Islet of Langerhans (tissue), 1 donor: ENCODE results near the gene ARMH2.

ENCODE experiments used
- FAIRE-seq: peaks from one replicate; lab custom pipeline; 2011; peaks lifted over from hg19 to GRCh38; lab: Jason Lieb, UNC

Gene ARMH2

DNA sequence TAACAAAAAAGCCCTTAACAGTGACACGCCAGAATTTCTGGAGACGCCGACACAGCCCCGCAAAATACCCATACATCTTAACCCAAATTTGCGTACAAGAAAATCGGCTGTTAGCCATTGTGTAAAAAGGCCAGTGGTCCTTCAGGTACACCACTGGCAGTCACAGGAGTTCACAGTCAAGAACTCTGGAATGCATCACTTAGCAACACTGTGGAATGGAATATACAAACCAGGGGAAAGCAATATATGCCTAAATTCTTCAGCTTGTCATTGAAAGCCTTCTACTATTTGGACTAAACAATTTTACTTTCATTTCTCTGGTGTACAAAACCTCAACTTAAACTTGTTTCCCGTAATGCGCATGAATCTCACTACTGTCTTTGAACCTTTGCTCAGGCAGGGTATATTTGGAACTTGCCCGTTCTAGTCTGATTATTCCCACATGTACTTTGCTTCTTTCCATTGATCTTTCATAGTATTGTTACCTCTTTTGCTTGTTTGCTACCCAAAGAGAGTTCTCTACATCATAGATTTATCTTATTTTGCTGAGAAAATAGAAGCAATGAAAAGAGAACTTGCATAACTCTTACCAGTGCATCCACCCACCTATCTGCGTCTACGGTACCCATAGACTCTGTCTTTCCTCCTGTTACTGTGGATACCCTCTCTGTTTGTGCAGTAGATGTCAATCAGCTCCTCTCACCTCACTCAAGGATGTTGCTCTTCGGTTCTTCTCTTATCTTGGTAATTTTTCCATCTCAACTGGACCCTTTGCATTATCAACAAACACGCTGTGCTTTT, at the start of gene ARMH2:
TSS of gene ARMH2 (minus strand) at position 178 of the 801 bp plus-strand sequence. CDS start at position 118, 60 bp downstream.
- no peak for FAIRE-seq

DNA sequence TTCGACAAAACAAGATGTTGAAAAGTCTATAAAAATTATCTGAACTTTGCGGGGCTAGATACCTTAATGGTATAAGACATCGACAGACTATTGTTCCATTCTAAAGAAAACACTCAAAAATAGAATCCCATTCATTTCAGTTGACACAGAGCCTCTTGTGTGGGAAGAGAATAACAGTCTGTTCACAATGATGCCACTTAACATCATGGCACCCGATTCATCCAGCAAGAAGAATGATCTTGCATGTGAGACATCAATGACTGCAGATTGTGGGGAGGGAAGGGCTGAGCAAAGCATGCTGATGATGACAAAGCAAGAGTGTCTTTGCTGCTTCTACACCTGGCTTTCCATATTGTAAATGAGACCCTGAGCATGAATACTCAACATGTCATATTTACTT, 49.7 kb upstream of the ARMH2 start:
- FAIRE-seq: no peak

DNA sequence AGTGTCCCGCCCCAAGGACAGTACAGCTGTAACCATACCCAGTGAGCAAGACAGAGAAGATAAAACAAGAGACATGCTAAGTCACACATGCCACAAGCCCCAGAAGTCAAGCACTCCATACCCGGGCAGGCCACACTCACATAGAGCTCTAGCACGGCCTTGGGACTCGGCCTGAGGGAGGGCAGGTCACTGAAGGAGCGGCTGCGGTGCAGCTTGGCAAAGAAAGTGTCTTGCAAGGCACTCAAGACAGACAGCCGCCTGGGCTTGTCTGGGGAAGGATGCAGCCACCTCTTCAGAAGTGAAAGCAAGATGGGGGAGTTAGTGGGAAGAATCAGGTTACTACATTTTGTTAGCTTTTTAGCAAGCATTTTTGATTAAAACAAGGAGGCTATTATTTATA, 48.7 kb upstream of the ARMH2 start:
- FAIRE-seq: no peak

DNA sequence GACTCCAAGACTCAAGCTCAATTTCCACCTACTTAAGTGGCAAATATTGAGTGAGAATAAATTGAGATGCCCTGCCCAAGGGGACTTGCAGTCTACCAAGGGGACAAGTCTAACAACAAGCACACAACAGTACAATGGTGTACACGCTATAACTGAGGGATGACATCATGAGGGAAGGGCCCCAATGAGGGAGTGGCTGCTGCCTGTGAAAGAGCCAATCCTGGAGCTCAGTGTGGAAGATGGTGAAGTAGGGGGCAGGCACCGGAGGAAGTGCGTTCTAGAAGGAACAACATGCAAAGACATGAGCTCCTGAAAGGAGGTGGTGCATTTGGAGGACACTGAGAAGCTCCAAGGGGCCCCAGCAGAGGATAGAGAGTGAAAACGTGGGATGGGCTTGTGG, 46.9 kb upstream of the ARMH2 start:
- FAIRE-seq: no peak

DNA sequence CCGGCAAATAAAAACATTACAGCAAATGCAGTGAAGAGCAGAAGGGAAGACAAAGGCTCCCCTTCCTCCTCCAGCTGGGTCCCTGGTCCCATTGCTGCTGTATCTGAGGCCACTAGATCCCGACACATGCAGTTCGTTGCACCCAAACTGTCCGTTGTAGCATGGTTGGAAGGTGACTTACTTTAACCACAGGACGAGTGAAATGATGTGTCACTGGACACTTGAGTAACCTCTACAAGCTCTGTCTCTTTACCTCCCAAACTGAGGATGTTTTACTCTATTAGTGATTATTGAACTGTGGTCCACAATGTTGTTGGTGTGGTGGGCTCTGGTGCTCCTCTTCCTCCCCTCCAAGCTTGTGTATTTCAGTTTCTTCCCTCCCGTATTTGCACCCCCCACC, 46.2 kb upstream of the ARMH2 start:
- FAIRE-seq: no peak

DNA sequence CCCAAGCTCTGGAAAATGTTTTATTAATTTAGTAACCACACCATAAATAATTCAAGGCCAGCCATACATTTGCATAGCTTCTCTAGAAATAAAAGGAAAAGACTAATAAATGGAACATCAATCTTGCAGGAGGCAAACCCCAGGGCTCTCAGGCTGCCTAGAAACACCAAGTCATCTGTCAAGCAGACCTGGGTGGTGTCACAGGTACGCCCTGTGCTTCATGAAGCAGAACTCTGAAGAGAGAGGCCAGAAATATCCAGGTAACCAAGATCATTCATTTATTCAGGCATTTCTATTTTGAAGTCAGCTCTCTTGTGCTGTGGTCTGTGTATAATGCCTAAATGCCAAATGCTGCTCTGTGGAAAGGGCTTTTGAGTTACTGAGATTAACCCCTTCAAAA, 45.3 kb upstream of the ARMH2 start:
- no peak for FAIRE-seq

DNA sequence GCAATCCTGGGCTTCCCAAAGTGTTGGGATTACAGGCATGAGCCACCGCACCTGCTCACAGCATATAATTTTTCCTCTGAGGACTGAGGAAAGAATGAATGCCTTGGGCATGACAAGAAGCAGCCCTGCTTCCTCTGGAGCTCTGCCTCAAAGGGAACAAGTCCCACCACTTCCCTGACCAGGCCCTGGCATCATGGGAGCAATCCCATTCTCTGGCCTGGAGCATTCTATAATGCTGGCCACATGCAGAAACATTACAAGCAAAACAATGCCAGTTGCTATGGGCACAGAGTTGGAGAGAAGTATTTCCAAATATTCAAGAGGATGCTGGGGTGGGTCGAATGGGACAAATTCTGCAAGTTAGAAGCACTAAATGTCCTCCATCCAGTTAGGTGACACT, 41.5 kb upstream of the ARMH2 start:
- no peak for FAIRE-seq

- no peak for FAIRE-seq
These were observed 40.3 kb upstream of the ARMH2 start for GRCh38 chr6:24838994-24839393.

DNA sequence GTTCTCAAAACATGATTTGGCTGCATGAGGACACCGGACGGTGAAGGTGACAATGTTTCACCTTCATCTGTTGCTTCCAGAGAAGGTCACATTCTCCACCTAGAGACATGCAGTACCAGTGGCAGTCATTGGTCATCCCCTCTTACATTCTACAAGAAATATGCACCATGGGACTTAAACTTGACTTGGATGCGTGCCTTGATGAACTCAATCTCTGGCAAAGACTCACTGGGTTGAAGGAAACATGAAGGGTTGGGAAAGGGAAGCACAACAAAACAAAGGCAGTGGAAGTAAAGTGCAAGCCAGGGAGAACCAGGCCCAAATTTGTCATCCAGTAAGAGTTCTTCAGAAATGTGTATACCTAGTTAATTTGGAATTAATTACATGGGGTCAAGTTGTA, 39.4 kb upstream of the ARMH2 start:
- no peak for FAIRE-seq

- FAIRE-seq: no peak
These were observed 37.4 kb upstream of the ARMH2 start for GRCh38 chr6:24836109-24836508.

DNA sequence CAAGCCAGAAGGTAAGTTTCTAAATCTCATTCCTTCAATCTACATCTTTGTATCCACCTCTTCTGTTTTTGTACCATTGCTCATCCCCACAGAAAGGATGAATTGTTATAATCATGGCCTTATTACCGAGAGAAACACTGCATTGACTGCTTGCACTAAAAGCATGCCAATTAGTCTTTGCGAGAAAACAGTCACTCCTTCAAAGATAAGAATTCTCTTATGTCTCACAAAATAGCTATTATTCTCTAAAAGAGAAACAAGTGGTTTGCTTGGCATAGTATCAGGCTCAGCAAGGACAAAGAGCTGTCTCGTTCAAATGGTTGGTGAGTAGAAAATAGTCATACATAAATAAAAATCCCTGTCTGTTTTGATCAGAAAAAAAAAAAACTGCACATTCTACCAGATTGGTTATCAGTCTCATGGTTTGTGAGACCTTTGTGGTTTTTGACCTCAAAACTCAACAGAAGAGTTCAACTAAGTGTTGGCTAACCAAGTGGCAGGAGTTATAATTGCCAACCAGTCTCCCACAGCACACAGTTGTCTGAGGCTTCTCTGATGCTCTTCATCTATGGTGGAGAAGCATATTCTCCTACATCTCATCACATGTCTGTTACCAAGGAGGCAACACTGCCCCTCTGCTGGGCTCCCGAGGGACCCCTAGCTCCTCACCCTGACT, 35.1 kb upstream of the ARMH2 start:
- FAIRE-seq: no peak

GRCh38 chr6:24832794-24833193, 34.1 kb upstream of the ARMH2 start:
- FAIRE-seq: no peak

- FAIRE-seq: no peak
These were observed 33.3 kb upstream of the ARMH2 start for GRCh38 chr6:24831771-24832716.

DNA sequence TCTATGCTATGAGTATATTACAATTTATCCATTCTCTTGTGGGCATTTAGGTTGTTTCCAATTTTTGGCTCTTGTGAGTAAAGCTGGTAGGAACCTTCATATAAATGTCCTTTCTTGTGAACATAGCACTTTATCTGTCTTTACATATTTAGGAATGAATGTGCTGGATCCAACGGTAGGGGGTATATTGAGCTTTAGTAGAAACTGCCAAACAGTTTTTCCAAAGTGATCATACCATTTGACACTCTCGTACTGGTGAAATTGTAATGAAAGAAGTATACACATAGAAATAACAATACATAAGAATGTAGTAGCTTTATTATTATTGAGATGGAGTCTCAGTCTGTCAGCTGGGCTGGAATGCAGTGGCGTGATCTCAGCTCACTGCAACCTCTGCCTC, 30.9 kb upstream of the ARMH2 start:
- no peak for FAIRE-seq

GRCh38 chr6:24827970-24828369, 29.3 kb upstream of the ARMH2 start:
- FAIRE-seq: no peak

DNA sequence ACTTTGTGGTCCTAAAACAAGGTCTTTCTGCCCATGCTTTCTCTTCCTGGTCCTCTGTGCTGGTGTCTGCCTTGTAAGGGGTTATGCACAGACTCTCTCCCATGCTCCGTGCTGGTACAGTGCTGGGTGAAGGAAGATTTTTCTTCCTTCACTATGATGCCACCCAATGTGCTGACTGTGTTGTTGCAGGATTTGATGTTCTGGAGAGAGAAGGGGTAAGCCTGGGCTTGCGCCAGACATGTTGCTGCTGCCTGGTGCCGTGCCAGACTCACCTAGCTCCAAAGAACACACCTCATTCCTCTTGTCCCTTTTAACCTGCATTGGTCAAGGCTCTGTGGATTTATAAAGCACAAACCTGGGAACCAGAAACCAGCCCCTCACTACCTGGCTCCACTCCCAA, 28.4 kb upstream of the ARMH2 start:
- FAIRE-seq: no peak

- no peak for FAIRE-seq
These were observed 26.5 kb upstream of the ARMH2 start for GRCh38 chr6:24825130-24825630.

DNA sequence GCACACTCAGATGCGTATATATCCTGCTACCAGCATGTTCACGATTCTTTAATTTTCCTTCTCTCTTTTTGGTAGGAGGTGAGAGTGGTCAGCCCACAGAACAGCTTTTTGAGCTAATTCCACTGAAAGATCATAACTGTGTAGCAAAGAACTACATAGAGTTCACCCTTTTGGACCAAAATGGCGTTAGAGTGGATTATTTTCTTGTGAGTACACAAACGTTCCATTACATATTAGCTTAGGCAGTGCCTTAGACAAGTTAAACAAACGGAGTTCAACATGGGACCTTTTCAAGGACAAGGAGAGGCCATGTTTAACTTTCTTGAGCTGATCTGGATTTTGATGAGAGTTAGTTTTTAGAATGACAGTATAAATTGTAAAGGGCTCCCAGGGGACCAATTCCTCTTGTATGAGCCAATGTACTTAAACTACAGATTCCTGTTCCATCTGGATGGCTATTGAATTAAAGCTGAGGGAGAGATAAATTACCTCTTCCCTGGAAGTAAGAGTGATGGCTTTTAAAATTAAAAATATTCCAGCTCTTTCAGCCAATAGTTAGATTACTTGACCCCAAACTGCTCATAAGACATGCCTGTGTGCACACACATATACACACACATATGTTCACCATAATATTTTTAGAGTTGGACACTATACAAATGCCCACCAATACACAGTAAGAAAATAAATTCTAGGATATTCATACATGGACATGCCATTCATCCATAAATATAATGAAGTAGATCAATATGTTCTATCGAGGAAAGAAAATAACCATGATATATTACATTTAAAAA, 25.6 kb upstream of the ARMH2 start:
- FAIRE-seq: no peak

GRCh38 chr6:24823185-24823584, 24.5 kb upstream of the ARMH2 start:
- FAIRE-seq: no peak

- FAIRE-seq: no peak
These were observed 24.0 kb upstream of the ARMH2 start for GRCh38 chr6:24822696-24823095.

DNA sequence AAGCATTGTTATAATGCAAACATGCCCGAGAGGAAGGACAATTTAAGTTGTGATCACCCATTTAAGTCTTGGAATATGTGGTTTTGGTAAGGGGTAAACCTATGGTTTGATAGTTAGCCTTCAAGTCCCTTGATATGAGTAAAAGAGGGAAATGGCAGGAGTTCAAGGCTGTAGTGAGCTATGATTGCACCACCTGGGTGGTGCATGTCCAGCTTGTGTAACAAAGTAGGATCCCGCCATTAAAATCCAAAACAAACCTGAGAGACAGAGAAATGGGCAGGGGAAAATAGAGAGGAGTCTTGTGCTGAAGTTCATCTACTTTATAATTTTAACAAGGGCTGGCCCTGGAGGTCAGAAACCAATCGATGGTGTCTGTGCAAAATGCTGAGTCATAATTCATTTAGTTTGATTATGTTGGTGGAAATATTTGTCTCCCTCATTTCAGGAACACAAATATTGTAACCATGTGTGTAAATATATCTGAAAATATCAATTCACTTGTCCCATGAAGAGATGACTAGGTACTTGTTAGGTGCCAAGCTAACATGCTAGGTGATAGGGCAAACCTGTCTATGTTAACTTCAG, 23.2 kb upstream of the ARMH2 start:
- FAIRE-seq: no peak
